Lower lobe of right lung (tissue), 2 donors: ENCODE measurements around the gene TBCEL. TPM values are rescaled to one million over a fixed set of nuclear protein-coding genes. Genes with fewer than 3 reads are reported as not detected.

Experiments used
- ATAC-seq, 2 donors: fragments of 200-7000 bp; cut with Tn5 transposase; one replicate each; pipeline ENCODE4 v1.9.1; 2020 to 2022; ENCODE audit warnings: mild to moderate bottlenecking in 2 of 2, moderate library complexity in 2 of 2
- DNase-seq: peaks from one replicate; pipeline ENCODE4 v3.0.0-alpha.2; 2020
- H3K27ac ChIP-seq: fragments of 200-600 bp; one replicate; pipeline ENCODE4 v1.8.0; 2022
- H3K27me3 ChIP-seq: fragments of 200-600 bp; one replicate; pipeline ENCODE4 v1.8.0; 2022; ENCODE audit warnings: low read depth
- H3K36me3 ChIP-seq: fragments of 200-600 bp; one replicate; pipeline ENCODE4 v1.8.0; 2022; ENCODE audit warnings: mild to moderate bottlenecking
- H3K4me1 ChIP-seq: fragments of 200-600 bp; one replicate; pipeline ENCODE4 v1.8.0; 2022
- H3K4me3 ChIP-seq: fragments of 200-600 bp; one replicate; pipeline ENCODE4 v1.8.0; 2022; ENCODE audit warnings: mild to moderate bottlenecking
- H3K9me3 ChIP-seq: fragments of 200-600 bp; one replicate; pipeline ENCODE4 v1.8.0; 2022
- CTCF ChIP-seq: fragments of 200-600 bp; IDR thresholded peaks from one replicate; pipeline ENCODE4 v1.8.0; 2022; ENCODE audit warnings: antibody characterized with exemption, mild to moderate bottlenecking
- intact Hi-C: fragments of 100-400 bp; cut with DNase I; formaldehyde crosslinking; loops from one replicate; pipeline ENCODE4 v1.11.0; 2022
- long read RNA-seq: library from polyadenylated mRNA; unstranded; transcript quantifications from one replicate; pipeline ENCODE4 v2.0.0, GENCODE V29; 2021
- total RNA-seq: library from RNA; stranded (reverse); fragmentation: NEBNext Ultra II Directional; extraction: Animal tissue kit (Norgen Biotek cat#: 25700); gene quantifications from one replicate; pipeline ENCODE4 v1.2.1, GENCODE V29; 2021
- donor health status: DM: no; HTN: yes; CAD: no; lungs with severe emphysema.

Gene TBCEL
- 38.7 TPM for total RNA-seq
- long read RNA-seq, full-length matches to known transcripts = 5 of 18 reads
- long read RNA-seq, partial matches to known transcripts = 1 of 18 reads
- long read RNA-seq, other reads (novel, unspliced or antisense) = 12 of 18 reads

GRCh38 chr11:121023848-121024751 is at the start of gene TBCEL:
Gene TBCEL (plus strand): TSS chr11:121024102. CDS start chr11:121045691, 21,589 bp downstream.
- ATAC-seq (peak; percentile 94 to 95), DNase-seq (peak; percentile 93)
- intact Hi-C loops = no loop called here
- no peak for TF ChIP-seq CTCF
- H3K27me3 ChIP-seq = no peaks in the 10 kb centered on the region
- H3K4me3 ChIP-seq = peak within 1 kb of the TSS; percentile 90
- peaks cover 17% of the 10 kb centered on the region for H3K4me1 ChIP-seq
- peak within 1 kb of the TSS; percentile 84 for H3K27ac ChIP-seq
- H3K9me3 ChIP-seq = no peaks in the 10 kb centered on the region
- no peaks in the 10 kb centered on the region for H3K36me3 ChIP-seq

- no peaks in the 10 kb centered on the region for H3K4me1 ChIP-seq
- no peaks in the 10 kb centered on the region for H3K36me3 ChIP-seq
- ATAC-seq (no peak), DNase-seq (no peak)
- no peak for TF ChIP-seq CTCF
- peaks cover 4% of the 10 kb centered on the region for H3K27me3 ChIP-seq
- H3K27ac ChIP-seq = no peak overlapping the region
- no peak overlapping the region for H3K4me3 ChIP-seq
- intact Hi-C loops = no loop called here
- no peaks in the 10 kb centered on the region for H3K9me3 ChIP-seq
Measured at GRCh38 chr11:120974466-120974865, 49.4 kb upstream of the TBCEL start.

GRCh38 chr11:120974965-120975364 is 48.9 kb upstream of the TBCEL start:
- peaks cover 4% of the 10 kb centered on the region for H3K27me3 ChIP-seq

GRCh38 chr11:120977266-120978137 is 46.4 kb upstream of the TBCEL start:
- DNase-seq (no peak), ATAC-seq (no peak)
- H3K27me3 ChIP-seq = no peaks in the 10 kb centered on the region
- no peak overlapping the region for H3K27ac ChIP-seq
- no peak overlapping the region for H3K4me3 ChIP-seq
- intact Hi-C loops = no loop called here
- H3K4me1 ChIP-seq = no peaks in the 10 kb centered on the region
- H3K36me3 ChIP-seq = no peaks in the 10 kb centered on the region
- no peak for TF ChIP-seq CTCF
- H3K9me3 ChIP-seq = no peaks in the 10 kb centered on the region

More at GRCh38 chr11:120974965-120975364, 48.9 kb upstream of the TBCEL start:
- no peak for TF ChIP-seq CTCF
- H3K4me3 ChIP-seq = no peak overlapping the region
- DNase-seq = no peak
- H3K9me3 ChIP-seq = no peaks in the 10 kb centered on the region
- intact Hi-C loops = no loop called here
- no peak overlapping the region for H3K27ac ChIP-seq
- no peaks in the 10 kb centered on the region for H3K4me1 ChIP-seq
- no peak for ATAC-seq
- H3K36me3 ChIP-seq = no peaks in the 10 kb centered on the region

- no peak overlapping the region for H3K27ac ChIP-seq
- intact Hi-C loops = no loop called here
- ATAC-seq = no peak
- no peaks in the 10 kb centered on the region for H3K27me3 ChIP-seq
- no peaks in the 10 kb centered on the region for H3K36me3 ChIP-seq
- DNase-seq = no peak
- H3K4me3 ChIP-seq = no peak overlapping the region
- no peaks in the 10 kb centered on the region for H3K9me3 ChIP-seq
- no peaks in the 10 kb centered on the region for H3K4me1 ChIP-seq
- no peak for TF ChIP-seq CTCF
Measured at GRCh38 chr11:120978701-120979100, 45.2 kb upstream of the TBCEL start.
